ENCODE measurements around the gene PLA2G12A.
A peak's percentile ranks its signal among the peaks of the same experiment; 100 is the strongest.

Gene PLA2G12A

GRCh38 chr4:109713500-109713899 lies 16.4 kb downstream of the PLA2G12A start:
- no peak for TF ChIP-seq CTCF (IDR thresholded peaks at IDR 0.05; ENCODE audit: low read depth, low read length)
- no peak for DNase-seq (ENCODE audit: low read depth in 2 of 2)
- H3K4me3 ChIP-seq (replicated peaks in 1 of 2; ENCODE audit: low read depth in 2 of 2, low read length in 2 of 2), result no peak overlapping the region

GRCh38 chr4:109708990-109709389 lies 20.9 kb downstream of the PLA2G12A start:
- TF ChIP-seq CTCF (IDR thresholded peaks at IDR 0.05; ENCODE audit: low read depth, low read length), result no peak
- no peak overlapping the region for H3K4me3 ChIP-seq (replicated peaks in 1 of 2; ENCODE audit: low read depth in 2 of 2, low read length in 2 of 2)
- DNase-seq (ENCODE audit: low read depth in 2 of 2), result no peak

- TF ChIP-seq CTCF (IDR thresholded peaks at IDR 0.05; ENCODE audit: low read depth, low read length), result no peak
- no peak overlapping the region for H3K4me3 ChIP-seq (replicated peaks in 1 of 2; ENCODE audit: low read depth in 2 of 2, low read length in 2 of 2)
- no peak for DNase-seq (ENCODE audit: low read depth in 2 of 2)
These were observed 21.4 kb downstream of the PLA2G12A start for GRCh38 chr4:109708435-109708834.

GRCh38 chr4:109703664-109704361 lies 26.1 kb downstream of the PLA2G12A start:
- peak overlapping the region; percentile 87 to 91 for H3K4me3 ChIP-seq (replicated peaks in 1 of 2; ENCODE audit: low read depth in 2 of 2, low read length in 2 of 2)
- no peak for TF ChIP-seq CTCF (IDR thresholded peaks at IDR 0.05; ENCODE audit: low read depth, low read length)
- peak in 1 of 2 donors; percentile 57 for DNase-seq (ENCODE audit: low read depth in 2 of 2)

- peak; percentile 73 to 78 for DNase-seq (ENCODE audit: low read depth in 2 of 2)
- TF ChIP-seq CTCF (IDR thresholded peaks at IDR 0.05; ENCODE audit: low read depth, low read length), result peak; percentile 66
- H3K4me3 ChIP-seq (replicated peaks in 1 of 2; ENCODE audit: low read depth in 2 of 2, low read length in 2 of 2), result peak within 1 kb of the TSS; percentile 87 to 91
These were observed 26.8 kb downstream of the PLA2G12A start, which contains the start of gene CASP6 for GRCh38 chr4:109702950-109703663. TSS of gene CASP6 (minus strand) at chr4:109703445. CDS start at chr4:109703395, 50 bp downstream.

- H3K4me3 ChIP-seq (replicated peaks in 1 of 2; ENCODE audit: low read depth in 2 of 2, low read length in 2 of 2), result peak overlapping the region; percentile 87 to 91
- DNase-seq (ENCODE audit: low read depth in 2 of 2), result peak in 1 of 2 donors; percentile 11
- TF ChIP-seq CTCF (IDR thresholded peaks at IDR 0.05; ENCODE audit: low read depth, low read length), result no peak
These were observed 28.1 kb downstream of the PLA2G12A start for GRCh38 chr4:109701566-109702410.

Data from cardiac fibroblast (primary cell).